Islet of Langerhans (tissue), 1 donor: ENCODE measurements around the gene HABP2.

Source experiments
- FAIRE-seq: peaks from one replicate; lab custom pipeline; 2011; peaks lifted over from hg19 to GRCh38; lab: Jason Lieb, UNC

HABP2 gene

DNA sequence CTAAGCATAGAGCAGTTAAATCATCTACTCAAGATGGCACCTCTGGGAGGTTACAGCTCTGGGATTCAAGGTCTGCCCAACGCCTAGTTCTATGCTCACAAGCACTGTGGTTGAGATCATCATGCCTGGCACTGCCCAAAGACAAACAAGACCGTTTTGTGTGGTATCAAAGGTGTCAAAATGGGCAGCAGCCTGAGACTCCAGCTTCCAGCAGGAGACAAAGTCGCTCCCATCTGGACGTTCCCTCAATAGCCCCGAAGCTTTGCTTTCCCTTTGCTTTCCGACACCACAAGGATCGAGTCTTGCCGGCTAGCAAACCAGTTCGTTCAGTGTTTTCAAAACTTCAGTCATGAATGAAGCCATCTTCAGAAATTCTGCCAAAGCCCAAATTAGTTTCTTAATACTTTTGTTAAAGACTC is 5.1 kb downstream of the HABP2 start:
- FAIRE-seq: no peak

DNA sequence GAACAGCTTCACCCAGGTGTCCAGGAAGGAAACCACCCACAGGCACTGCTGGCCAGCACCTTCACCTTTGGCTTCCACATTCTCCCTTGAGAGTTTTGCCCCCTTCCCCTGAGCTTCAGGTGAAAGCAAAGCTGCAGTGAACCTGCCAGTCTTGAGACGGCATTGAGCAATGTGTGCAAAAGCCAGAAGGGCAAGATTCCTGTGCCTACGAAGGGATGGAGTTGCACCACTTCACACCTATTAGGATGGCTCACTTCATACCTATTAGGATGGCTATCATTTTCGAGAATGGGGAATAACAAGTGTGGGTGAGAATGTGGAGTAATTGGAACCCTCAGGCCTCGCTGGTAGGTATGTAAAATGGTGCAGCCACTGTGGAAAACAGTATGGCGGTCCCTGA is 7.2 kb downstream of the HABP2 start:
- no peak for FAIRE-seq

DNA sequence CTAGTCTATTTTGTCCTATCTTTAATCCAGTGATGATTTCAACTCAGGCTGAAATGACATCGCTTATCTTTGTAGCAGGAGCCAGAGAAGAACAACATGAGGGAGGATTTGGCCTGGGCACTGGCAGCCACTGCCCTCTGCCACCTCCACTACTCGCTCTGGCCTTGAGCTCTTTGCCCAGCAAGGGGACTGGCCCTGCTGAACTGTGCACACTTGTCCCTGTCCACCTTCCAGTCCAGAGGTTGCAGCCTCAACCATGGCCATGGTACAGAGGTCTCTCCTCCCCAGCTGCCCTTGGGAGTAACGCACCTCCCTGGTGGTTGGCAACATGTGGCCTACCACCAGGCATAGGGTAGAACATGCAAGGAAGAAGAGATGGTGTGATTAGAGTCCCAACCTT is 8.4 kb downstream of the HABP2 start:
- FAIRE-seq: no peak

DNA sequence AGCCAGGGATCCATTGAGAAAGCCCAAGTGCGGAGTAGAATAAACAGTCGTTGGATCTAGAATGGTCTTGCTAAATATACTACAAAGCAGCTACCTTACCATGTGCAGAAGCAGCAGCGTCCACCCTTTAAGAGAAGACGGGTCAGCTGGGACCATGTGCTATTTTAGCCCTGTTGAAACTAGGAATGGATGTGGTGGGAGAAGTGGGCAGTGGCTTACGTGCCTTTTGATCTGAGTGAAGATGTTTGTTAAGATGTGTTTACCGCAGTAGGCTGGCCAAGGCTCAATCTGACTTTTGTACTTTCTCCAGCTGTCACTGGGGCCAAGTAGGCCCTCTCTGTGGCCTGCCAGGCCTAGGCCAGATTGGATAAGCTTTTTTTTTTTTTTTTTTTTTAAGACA is 9.2 kb downstream of the HABP2 start:
- FAIRE-seq: no peak

DNA sequence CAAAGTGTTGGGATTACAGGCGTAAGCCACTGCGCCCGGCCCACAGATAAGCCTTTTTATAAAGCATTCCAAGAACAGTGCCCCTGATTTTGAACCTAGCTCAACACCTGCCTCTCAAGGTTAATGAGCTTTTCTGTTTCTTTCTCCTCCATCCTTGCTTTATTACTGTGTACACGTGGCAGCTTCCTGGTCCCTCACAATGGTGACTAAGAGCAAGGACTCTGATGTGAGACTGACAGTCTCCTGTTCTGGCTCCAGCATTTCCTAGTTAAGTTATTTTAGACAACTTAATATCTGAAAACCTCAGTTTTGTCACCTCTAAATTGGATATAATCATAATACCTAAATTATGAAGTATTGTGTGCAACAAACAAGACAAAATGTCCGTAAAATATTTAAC is 9.9 kb downstream of the HABP2 start:
- no peak for FAIRE-seq

DNA sequence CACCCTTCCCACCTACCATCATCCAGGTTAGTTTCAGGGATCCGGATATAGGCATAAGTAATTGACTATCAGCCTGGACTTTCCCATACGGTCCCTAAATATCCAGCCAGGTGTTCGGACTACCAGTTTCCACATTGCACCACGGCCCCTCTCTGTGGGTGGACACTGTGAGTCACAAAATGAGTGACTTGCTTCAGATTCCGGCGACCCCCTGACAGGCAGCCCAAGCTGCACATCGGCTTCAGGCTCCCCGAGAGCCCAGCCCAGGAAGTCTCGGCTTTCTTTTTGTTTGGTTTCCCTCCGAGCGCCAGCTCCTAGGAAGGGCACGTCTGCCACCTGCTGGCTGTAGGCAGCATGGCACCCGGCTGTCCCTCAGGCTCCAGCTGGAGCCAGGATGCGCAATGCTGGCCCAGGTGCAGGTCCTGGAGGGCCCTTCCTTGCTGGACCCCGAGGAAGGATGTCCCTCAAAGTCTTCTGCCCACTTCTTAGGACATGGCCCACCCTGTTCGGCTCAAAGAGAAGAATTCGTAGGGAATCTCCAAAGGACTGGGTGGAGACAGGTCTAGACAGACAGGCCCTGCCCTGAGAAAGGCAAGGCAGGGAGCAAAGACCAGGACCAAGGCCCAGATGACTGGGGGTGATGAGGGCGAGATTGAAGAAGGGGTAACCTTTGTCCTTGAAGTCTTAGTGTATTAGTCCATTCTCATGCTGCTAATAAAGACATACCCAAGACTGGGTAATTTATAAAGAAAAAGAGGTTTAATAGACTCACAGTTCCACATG is 10.6 kb downstream of the HABP2 start:
- FAIRE-seq: no peak

DNA sequence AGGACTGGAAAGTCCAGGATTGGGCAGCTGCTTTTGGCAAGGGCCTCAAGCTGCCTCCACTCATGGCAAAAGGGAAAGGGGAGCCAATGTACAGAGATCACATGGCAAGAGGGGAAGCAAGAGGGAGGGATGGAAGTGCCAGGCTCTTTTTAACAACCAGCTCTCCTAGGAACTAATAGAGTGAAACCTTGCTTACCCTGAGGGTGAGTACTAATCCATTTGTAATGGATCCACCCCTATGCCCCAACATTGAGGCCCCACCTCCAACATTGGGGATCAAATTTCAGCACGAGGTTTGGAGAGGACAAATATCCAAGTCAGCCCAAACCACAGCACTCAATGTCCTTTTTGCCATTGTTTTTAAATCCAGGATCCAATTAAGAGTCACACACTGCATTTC is 12.5 kb downstream of the HABP2 start:
- no peak for FAIRE-seq

DNA sequence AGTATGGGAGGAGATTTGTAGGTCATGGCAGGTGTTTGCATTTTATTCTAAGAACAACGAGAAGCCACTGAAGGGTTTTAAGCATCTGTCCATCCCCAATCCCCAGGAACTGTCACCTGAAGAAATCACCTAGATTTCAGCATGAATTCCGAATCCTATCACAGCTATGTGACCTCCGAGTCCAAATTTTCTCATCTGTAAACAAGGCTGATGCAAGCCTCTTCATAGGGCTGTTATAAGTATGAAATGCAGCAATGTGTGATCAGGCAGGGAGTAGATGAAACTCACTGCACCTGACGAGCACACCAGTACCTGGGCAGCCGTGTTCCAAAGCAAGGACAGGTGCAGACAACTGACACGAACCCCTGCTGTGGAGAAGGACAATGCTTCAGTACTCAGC is 14.0 kb downstream of the HABP2 start:
- FAIRE-seq: no peak

DNA sequence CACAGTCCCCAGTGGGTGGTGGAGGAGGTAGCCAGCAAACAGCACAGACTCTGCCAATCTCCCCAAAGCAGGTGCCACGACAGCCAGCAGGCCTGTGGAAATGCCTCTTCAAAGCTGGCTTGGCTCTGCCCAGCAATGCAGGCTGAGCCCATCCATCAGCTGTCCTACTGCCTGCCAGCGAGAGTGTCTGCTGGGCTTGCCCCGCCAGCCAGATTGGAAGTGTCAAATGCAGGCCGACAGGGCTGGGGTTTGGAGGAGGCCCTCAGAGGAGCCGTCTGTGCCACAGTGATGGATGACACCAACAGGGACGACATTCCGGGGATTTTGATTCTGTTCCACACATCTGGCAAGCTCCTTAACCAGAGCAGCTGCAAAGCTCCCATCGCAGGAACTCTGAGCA is 16.7 kb downstream of the HABP2 start:
- no peak for FAIRE-seq

DNA sequence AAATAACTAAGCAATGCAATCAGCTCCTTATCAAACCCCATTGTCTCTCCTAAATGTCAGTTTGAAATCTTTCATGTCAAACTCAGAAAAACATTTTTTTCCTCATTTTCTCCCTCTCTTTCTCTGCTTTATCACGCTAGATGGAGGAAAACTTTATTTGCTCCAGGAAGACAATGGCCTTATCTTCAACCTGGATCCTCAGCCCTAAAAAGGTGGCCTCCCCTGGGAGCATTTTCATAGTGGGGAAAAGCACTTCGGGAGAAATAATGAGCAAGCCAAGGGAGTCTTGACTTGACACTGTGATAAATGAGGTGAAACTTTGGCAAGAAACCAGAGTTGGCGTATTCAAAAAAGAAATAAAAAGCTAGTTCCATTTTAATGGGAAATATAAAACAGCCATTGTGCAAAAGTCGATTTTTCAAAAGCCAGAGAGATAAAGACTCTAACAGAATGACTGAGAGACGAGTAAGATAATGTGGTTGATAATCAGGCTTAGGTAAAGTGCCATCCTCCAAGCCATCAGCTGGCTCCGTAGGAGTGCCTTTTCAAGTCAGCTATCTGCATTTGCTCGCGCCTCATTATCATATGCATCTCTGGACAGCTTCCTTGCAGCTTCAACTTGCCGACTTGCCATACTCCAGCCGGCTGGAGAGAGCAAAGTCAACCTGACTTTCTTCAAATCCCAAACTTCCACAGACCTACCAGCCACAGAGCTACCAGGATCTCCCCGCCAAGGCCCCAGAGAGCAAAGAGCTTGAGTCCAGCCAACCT is 19.9 kb downstream of the HABP2 start:
- no peak for FAIRE-seq

DNA sequence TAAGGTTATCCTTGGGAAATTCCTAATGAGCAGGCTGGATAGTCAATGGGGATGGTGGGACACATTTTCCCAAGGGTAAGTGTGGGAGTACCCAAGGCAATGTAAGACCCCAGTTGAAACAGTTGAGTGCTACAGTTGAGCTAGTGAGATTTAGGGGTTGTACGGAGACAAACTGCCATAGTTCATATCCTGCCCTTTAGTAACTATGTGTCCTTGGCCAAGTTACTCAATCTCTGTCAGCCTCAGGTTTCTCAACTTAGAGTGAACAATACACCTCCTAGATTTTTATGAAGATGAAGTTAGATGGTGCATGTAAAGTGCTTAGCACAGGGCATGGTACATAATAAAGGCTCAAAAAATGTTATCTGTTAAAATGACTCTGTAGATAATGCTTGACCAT is 20.5 kb downstream of the HABP2 start:
- FAIRE-seq: no peak

DNA sequence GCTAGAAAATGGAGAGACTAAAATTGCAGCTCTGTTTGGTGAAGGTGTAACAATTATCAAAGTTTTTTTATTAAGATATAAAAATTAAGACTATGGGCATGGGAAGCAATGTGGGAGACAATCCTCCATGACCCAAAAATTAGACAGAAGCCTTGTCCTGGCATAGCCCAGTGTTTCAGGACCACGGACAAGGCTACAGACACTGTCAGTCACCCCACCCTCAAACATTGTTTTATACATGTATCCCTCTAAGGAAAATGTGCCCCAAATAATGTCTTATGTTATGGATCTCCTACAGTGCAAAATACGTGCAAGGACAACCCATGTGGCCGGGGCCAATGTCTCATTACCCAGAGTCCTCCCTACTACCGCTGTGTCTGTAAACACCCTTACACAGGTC is 24.0 kb downstream of the HABP2 start:
- FAIRE-seq: no peak

DNA sequence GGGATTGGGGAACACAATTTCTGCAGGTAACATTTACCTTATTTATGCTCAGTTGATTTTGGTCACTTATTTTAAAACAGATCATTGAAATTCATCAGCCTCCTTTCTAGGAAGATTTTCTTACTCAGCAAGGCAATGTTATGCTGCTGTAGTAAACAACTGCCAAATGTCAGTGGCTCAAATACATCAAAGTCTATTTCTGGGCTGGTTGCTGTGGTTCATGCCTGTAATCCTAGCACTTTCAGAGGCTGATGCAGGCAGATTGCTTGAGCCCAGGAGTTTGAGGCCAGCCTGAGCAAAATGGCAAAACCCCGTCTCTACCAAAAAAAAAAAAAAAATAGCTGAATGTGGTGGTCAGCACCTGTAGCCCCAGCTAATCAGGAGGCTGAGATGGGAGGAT is 25.9 kb downstream of the HABP2 start:
- no peak for FAIRE-seq

DNA sequence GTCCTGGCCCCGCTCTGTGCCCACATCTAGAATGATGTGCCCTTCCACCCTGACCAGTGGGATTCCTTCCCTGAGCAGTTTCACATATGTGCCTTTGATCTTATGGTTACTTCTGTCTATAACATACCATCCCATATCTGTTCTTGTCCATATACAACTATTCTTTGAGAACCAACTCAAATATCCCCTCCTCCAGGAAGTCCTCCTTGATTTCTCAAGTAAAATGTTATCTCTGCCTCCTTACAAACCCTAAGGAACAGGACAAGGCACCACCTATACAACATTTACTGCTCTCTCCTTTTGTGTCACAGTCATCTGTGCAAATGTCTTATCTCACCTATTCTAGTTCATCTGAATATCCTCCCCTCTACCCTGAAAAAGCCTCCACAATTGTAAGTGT is 28.2 kb downstream of the HABP2 start:
- FAIRE-seq: no peak

DNA sequence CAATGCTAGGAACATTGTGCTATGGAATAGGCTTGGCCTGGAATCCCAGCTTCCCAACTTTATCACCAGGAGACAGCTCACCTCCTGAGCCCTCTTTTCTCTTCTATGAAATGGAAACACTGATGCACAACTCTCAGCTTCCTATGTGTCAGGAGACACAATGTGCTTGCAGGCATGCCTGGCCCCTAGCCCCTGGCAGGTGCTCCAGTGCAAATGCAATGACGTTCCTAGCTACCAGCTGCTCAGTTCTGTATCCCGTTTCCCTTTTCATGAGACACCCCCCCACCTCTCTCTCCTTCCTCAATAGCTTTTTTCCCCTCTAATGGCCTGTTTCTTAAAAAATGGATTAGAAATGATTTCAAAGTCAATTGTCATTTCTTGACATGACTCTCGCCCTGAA is 30.7 kb downstream of the HABP2 start:
- FAIRE-seq: no peak

DNA sequence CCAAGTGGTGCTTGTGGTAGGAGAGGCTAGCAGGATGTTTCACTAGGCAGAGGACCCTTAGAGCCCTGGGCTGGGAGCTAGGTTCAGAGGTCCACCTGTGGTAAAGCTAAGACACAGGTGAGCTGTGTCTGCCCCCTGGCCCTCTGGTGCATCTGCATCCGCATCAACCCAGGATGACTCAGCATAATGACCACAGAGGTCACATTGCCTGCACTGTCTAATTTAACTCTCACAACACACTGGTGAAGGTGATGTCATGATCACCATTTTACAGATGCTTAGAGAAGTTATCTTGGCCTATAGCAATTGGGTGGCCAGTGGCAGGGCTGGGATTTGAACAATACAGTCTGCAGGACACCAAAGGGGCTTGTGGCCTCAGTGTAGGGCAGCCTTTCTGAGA is 33.1 kb downstream of the HABP2 start:
- FAIRE-seq: no peak

DNA sequence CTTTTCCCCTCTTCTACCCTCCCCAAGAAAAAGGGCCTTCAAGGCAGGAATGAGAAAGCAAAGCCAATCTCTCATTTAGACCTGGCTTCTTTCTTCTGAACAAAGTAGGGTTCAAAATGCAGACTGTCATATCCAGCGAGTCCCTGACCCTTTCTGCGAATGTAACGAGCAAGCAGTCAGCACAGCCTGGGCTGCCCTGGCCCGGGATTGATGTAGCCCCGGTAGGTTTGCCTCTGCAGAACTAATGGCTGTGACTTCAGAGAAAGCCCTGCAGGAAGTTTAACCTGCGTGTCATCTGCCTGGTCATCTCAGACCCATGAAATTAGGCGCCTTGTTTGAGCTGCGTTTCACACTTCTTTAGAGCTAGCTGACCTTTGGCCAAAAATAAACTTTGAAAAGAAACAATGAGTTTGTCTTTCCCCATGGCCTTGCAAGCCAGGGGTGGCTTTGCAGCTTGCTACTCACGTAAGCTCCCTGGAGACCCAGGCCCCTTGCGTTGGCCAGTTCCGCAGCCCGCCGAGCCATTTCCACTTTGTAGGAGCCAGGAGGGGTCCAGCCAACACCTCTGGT is 36.4 kb downstream of the HABP2 start:
- FAIRE-seq: no peak

DNA sequence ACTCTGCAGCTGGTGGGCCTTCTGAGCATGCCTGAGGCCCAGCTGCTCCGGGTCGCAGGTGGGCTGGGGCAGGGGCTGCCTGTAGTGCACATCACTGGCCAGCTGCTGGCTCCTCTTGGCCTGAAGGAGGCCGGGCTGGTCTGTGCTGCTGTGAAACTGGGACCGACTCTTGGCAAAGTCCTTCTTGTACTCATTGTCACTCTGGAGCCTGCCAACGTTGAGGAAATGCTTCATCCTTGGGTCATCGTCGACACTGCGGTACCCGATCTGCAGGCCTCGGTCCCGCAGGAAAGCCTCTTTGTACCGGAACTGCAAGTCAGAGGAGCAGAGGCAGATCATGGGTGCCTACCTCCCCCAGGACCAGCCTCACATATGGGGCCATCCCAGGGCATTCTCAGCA is 37.7 kb downstream of the HABP2 start:
- FAIRE-seq: no peak

DNA sequence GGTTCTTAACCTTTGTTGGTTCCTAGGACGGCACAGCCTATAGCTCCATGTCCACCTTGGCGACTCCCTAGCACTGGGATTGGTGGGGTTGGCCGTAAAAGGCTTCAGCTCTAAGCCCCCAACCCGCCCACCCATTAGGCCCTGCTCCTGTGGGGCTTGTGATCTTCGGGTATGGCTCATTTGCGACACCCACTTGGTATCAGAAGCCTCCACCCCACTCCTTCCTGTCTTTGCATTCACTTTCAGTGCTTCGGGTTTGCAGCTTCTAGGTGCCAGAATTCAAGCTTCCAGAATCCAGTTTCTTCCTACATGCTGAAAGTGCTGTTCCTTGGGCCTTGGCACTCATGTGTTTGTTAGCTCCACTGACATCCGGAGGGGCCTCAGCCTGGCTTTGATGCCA is 39.5 kb downstream of the HABP2 start:
- no peak for FAIRE-seq

DNA sequence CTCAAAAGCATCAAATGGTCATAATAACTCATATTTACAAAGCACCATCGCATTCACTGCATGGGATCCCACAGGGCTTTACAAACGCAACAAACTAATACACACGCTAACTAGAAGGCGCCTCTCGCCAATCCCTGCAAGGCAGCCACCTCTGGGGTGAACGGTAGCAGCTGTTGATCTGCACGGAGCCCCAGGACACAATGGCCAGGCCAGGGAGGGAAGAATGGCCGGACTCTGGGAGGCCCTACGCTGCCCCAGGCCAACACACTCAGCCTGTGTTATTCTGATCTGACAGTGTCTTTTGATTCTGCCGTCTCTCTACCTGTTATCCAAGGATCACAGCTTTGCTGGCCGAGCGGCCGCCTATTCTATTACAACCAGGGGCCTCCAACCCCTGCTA is 41.8 kb downstream of the HABP2 start:
- FAIRE-seq: no peak

DNA sequence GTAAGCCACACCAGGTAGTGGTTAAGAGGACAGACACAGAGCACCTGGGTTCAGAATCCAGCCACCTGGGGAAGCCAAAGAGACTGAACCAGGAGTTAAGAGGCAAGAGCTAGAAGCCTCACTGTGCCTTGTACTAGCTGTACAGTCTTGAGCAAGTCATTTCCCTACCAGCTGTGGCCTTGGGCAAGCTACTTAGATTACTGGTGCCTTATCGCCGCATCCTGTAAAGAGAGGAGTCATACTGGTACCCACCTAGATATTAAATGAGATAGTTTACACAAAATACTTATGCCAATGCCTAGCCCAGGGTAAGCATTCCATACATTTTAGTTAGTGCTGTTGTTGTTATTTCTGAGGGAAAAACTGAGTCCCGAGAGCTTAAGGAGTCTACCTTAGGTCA is 47.7 kb downstream of the HABP2 start:
- no peak for FAIRE-seq

DNA sequence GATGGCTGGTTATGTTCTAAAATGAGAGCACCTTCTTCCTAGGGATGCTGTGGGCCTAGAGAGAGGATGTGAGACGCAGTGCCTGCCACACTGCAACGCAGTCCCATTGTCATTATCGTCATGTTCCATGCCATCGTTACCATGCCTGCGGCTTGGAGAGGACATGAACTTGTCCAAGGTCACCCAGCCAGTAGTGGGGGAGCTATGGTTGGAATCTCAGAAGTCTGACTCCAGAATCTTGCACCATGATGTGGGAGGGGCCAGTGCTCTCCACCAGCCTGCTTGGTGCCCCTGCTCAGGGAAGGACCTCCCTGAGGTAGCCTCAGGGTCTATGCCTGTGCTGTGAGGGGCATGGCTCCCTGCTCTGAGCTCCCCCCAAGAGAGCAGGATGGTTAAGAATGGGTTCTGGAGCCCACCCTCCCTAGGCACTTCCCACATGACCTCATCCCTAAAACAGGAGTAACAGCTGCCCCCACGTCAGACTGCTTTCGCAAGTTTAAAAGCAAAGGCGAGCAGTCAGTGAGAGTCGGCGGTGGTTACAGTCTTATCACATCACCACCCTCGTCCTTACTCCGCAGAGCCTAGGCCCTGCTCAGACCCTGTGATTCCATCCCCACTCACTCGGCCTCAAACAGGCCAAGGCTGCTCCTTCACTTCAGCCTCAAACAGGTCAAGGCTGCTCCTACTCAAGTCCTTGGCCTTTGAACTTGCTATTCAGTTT is 50.4 kb downstream of the HABP2 start:
- no peak for FAIRE-seq

DNA sequence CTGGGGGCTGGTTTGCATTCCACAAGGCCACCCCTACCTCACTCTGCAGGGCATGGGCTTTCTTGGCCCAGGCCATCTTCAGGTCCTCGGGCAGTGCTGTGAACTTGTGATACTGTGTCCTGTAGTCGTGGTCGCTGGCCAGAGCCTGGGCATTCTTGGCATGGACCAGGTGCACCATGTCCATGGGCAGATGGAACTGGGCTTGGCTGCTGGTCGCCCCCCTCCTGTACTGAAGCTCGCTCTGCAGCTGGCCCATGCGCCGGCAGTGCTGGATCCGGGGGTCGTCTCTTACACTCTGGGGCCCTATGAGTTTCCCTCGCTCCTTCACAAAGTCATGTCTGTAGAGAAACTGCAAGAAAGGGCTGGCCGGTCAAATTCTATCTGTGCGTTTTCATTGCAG is 51.7 kb downstream of the HABP2 start:
- FAIRE-seq: no peak
